Stimulated activated CD4-positive, alpha-beta T cell treated with anti-CD3 and anti-CD28 coated beads, Interleukin-1b, Interleukin-23, amount 100 ng/mL, for 24 hours (primary cell): ENCODE data around the gene RSRC1.
"Not testable (repeated sequence)": the region's sequence is repeated elsewhere in the genome, so short reads cannot be mapped to it uniquely, and the experiment has no call there.

ENCODE experiments used
- DNase-seq, 4 experiments: peaks; one replicate each; pipeline ENCODE4 v3.0.0-alpha.2; 2020; ENCODE audit warnings: low read depth in 4 of 4, low spot score in 1 of 4

The RSRC1 gene

GRCh38 chr3:158220575-158220974 is 110.7 kb downstream of the RSRC1 start:
- DNase-seq = no peak

GRCh38 chr3:158221426-158221825 is 111.5 kb downstream of the RSRC1 start:
- DNase-seq = no peak

DNA sequence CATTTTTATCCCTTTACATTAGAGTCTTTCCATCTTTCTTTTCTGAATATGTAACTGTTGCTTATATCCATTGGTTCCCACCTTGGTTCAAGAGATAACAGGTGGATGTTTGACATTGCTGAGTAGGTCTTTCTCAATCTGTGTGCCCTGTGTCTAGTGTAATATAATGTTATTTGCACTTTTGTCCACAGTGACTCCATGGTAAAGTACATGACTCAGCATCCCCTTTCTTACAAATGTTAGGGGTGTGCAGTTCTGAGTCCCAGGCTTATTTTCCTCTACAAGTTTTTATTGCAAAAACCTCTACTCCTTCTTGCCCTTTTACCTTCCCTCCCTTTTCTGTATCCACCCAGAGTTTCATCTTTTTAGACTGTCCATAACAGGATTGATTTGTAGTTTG is 116.5 kb downstream of the RSRC1 start:
- DNase-seq = no peak

DNA sequence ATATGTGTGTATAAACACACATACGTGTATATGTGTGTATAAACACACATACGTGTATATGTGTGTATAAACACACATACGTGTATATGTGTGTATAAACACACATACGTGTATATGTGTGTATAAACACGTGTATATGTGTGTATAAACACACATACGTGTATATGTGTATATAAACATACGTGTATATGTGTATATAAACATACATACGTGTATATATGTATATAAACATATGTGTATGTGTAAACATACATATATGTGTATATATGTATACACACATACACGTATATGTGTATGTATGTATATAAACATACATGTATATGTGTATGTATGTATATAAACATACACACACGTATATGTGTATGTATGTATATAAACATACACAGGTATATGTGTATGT is 119.1 kb downstream of the RSRC1 start:
- not testable (repeated sequence) for DNase-seq

DNA sequence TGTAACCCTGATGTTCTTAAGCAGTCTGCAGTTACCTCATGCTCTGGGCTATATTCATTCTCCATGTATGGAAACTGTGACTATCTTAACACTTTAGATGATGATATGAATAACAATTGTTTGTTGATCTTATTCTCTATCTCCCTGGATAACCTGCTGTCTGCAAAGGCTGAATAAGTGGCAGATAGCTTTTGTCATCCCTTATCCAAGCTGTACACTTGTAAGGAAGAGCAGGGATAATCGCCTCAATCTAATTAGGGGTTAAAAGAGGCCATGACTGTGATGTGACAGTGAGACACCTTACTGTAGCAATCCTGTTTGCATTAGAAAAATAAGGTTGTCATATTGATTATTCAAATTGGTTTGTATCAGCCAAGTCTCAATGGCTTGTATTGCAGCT is 123.9 kb downstream of the RSRC1 start:
- no peak for DNase-seq

DNA sequence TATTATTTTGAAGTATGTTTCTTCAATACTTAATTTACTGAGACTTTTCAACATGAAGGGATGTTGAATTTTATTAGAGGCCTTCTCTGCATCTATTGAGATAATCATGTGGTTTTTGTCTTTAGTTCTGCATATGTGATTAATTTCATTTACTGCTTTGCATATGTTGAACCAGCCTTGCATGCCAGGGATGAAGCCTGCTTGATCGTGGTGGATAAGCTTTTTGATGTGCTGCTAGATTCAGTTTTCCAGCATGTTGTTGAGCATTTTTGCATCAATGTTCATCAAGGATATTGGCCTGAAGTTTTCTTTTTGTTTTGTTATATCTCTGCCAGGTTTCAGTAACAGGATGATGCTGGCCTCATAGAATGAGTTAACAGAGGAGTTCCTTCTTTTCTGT is 134.4 kb downstream of the RSRC1 start:
- DNase-seq = no peak

DNA sequence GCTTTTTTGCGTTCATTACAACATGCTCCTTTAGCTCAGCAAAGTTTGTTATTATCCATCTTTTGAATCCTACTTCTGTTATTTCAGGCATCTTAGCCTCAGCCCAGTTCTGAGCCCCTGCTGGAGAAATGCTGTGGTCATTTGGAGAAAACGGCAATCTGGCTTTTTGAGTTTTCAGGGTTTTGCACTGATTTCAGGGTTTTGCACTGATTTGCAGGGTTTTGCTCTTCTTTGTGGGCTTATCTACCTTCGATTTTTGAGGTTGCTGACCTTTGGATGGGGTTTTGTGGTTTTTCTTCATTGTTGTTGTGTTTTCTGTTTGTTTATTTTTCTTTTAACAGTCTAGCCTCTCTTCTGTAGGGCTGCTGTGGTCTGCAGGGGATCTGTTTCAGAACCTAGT is 137.4 kb downstream of the RSRC1 start:
- DNase-seq = no peak

DNA sequence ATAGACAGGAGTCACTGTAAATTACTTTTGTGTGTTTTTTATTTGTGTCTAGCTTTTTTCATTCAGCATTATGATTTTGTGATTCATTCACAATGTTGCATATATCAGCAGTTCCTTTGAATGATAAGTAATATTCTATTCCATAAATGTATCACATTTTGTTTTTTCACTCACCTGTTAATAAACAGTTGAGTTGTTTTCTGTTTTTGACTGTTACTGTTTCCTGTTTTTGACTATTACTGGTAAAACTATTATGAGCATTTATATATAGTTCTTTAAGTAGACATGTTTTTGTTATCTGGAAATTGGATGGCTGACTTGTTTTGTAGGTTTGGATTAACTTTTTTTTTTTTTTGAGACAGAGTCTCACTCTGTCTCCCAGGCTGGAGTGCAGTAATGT is 138.4 kb downstream of the RSRC1 start:
- no peak for DNase-seq

GRCh38 chr3:158249183-158249582 is 139.3 kb downstream of the RSRC1 start:
- no peak for DNase-seq

DNA sequence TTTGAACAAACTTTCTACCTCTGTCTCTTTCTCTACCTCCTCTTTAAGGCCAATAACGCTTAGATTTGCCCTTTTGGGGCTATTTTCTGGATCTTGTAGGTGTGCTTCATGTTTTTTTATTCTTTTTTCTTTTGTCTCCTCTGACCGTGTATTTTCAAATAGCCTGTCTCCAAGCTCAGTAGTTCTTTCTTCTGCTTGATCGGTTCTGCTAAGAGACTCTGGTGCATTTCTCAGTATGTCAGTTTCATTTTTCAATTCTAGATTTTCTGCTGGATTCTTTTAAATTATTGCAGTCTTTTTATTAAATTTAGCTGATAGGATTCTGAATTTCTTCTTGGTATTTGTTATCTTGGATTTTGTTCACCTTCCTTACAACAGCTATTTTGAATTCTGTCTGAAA is 148.7 kb downstream of the RSRC1 start:
- no peak for DNase-seq

DNA sequence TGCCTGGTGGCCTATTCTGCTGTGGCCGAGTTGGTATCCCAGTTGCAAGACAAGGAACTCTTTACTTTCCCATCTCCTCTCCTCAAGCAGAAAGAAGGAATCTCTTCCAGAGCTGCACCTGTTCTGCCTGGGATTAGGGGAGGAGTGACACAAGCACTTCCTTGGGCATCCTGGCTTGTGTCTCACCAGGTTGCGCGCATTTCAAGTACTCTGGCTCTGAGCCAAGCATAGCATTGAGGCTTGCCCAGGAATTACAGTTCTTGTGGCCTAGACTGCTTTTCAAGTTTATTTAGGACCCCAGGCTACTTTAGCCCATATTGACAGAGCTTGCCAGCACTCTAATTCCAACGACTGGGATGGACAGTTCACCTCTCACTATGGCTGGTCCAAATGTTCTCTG is 150.5 kb downstream of the RSRC1 start:
- DNase-seq = no peak

- no peak for DNase-seq
Measured at GRCh38 chr3:158261371-158261991, 151.6 kb downstream of the RSRC1 start.

DNA sequence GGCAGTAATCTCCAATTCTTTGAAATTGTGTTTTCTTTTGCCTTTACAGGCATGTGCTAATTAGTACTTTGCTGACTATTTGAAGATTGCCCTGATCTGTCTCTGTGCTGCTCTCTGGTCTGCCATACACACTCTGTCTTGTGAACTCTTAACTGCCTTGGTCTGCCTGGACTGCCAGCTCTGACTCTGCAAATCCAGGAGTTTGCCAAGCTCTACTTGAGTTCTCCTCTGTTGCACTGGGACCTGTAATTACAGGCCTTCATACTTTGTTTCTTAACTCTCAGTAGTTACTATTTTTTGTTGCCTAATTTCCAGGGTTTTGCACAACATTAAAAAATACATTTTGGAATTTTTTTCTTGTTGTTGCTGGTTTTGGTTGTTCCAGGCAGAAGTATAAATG is 155.0 kb downstream of the RSRC1 start:
- no peak for DNase-seq

GRCh38 chr3:158267015-158267414 is 157.1 kb downstream of the RSRC1 start:
- no peak for DNase-seq

GRCh38 chr3:158269942-158270341 is 160.1 kb downstream of the RSRC1 start:
- no peak for DNase-seq

DNA sequence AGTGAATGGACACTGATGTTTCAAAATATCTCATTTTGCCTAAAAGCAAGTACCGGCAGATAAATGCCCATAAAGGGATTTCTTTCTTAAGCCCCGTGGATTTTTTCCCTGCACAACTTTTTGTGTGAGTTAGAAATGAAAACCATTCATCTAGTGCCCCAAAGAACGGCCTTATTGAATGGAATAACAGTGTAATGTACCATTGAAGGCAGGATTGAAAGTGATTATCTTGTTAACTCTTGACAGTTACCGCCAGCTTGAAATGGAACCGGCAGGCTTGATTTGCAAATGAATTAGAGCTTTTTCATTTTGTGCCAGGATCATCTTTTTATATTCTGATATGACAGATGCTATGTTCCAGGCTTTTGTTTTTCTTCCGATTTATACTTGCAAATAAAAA is 162.2 kb downstream of the RSRC1 start:
- DNase-seq = no peak

- no peak for DNase-seq
Measured at GRCh38 chr3:158273656-158274055, 163.8 kb downstream of the RSRC1 start.

GRCh38 chr3:158278187-158278586 is 168.3 kb downstream of the RSRC1 start:
- DNase-seq = no peak

DNA sequence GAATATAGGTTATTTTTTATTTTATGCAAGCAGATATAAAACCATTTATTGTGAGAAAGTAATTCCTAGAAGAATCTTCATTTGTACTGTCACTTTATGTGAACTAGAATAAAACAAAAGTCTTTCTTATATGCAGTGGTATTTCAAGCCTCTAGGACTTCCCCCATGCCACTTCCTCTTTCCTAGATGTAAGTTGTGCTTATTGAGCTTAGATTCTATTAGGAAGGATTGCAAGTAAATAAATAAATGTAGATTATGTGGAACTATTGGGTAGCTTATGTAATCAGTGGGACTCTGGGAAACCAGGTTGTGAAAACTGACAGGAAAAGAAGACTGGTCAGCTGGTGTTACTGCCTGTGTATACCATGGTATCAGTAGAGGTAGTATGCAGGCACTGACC is 169.7 kb downstream of the RSRC1 start:
- no peak for DNase-seq

GRCh38 chr3:158295771-158296170 is 185.9 kb downstream of the RSRC1 start:
- DNase-seq = no peak

- no peak for DNase-seq
Measured at GRCh38 chr3:158297940-158298339, 188.1 kb downstream of the RSRC1 start.

- DNase-seq = no peak
Measured at GRCh38 chr3:158308236-158308928, 198.5 kb downstream of the RSRC1 start.

GRCh38 chr3:158312560-158313141 is 202.8 kb downstream of the RSRC1 start:
- no peak for DNase-seq
